Measurements from ENCODE around the gene TMEM255A. TPM values are rescaled to one million over a fixed set of nuclear protein-coding genes. Genes with fewer than 3 reads are reported as not detected.

Gene TMEM255A
- total RNA-seq, 1 donor: not detected

- DNase-seq (ENCODE audit: low read depth): no peak
- H3K4me3 ChIP-seq (ENCODE audit: low read depth, low read length): no peak overlapping the region
- TF ChIP-seq CTCF (IDR thresholded peaks at IDR 0.05; ENCODE audit: insufficient read depth, low read length): no peak
Observed at GRCh38 chrX:120316587-120317283, 5.5 kb upstream of the TMEM255A start.

- no peak for DNase-seq (ENCODE audit: low read depth)
- H3K4me3 ChIP-seq (ENCODE audit: low read depth, low read length): no peak overlapping the region
- no peak for TF ChIP-seq CTCF (IDR thresholded peaks at IDR 0.05; ENCODE audit: insufficient read depth, low read length)
Observed at GRCh38 chrX:120315776-120316175, 4.5 kb upstream of the TMEM255A start.

- no peak for DNase-seq (ENCODE audit: low read depth)
- H3K4me3 ChIP-seq (ENCODE audit: low read depth, low read length): no peak overlapping the region
- TF ChIP-seq CTCF (IDR thresholded peaks at IDR 0.05; ENCODE audit: insufficient read depth, low read length): no peak
Observed at GRCh38 chrX:120311727-120312063, 434 bp upstream of the TMEM255A start.

GRCh38 chrX:120309873-120310705, 1.2 kb downstream of the TMEM255A start:
- DNase-seq (ENCODE audit: low read depth): peak; percentile 16
- no peak for TF ChIP-seq CTCF (IDR thresholded peaks at IDR 0.05; ENCODE audit: insufficient read depth, low read length)
- H3K4me3 ChIP-seq (ENCODE audit: low read depth, low read length): no peak overlapping the region

GRCh38 chrX:120308959-120309872, 2.0 kb downstream of the TMEM255A start:
- DNase-seq (ENCODE audit: low read depth): peak; percentile 33
- peak overlapping the region; percentile 13 for H3K4me3 ChIP-seq (ENCODE audit: low read depth, low read length)
- peak; percentile 21 for TF ChIP-seq CTCF (IDR thresholded peaks at IDR 0.05; ENCODE audit: insufficient read depth, low read length)

GRCh38 chrX:120308558-120308957, 2.7 kb downstream of the TMEM255A start:
- H3K4me3 ChIP-seq (ENCODE audit: low read depth, low read length): no peak overlapping the region
- TF ChIP-seq CTCF (IDR thresholded peaks at IDR 0.05; ENCODE audit: insufficient read depth, low read length): no peak
- no peak for DNase-seq (ENCODE audit: low read depth)

All from fibroblast of the aortic adventitia (primary cell).